Iris pigment epithelial cell (primary cell): ENCODE results near the gene DAPK3.
"Not testable (repeated sequence)": the region's sequence is repeated elsewhere in the genome, so short reads cannot be mapped to it uniquely, and the experiment has no call there.

Experiments used
- DNase-seq: peaks from one replicate; pipeline ENCODE4 v3.0.0-alpha.2; 2011; ENCODE audit warnings: low read depth

Gene DAPK3

DNA sequence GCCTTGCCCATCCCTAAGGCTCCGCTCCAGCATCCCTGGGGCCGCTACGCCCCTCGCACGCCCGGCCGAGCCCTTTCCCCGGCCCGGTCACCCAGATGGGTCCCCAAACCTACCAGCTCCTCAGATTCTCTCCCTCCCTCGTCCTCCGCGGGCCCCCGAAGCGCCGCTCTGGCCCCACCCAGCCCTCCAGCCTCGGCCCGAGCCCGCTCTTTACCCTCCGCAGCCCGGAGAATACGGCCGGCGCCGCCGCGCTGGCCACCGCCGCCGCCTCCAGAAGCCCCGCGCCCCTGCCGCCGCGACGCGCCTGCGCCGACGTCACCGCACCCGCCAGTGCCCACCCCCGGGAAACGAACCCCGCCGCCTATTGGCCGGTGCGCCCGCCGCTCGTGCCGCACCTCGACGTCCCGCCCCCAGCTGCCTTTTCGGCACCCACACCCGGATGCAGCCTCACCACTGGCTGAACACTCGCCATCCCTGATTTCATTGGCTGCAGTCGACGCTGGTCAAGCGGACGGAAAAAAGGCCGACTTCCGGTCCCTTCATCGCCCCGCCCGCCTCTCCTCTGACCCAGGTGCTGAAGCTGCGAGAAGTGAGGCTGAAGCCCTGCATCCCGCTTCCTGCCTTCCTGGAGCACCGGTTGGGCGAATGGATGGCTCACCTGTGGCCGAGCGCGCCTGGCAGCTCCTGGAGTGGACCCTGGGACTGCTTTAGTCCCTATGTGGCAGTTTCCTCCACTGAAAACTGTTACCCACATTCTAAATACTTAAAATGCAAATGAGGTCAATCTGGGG, at the start of gene DAPK3:
Gene DAPK3, minus strand, starts transcription at position 292 of the 791 bp plus-strand sequence. CDS start 1,364 bp downstream, outside the sequence.
- peak; percentile 98 for DNase-seq

DNA sequence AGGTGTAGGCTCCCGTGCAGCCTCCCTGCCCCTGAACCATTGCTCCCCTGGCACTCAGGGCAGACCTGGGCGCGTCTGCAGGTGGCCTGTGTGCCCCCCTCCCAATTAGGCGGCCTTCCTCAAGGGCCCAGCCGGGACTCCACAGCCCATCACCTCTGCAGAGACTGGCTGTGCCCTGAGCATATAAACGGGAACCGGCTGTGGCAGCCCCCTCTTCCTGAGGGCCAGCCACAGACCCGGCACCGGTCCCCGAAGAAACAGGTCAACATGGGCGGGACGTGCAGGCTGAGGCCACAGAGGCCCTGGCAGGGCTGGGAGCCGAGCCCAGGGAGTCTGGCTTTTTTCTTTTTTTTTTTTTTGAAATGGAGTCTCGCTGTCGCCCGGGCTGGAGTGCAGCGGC, 48.7 kb upstream of the DAPK3 start:
- no peak for DNase-seq

DNA sequence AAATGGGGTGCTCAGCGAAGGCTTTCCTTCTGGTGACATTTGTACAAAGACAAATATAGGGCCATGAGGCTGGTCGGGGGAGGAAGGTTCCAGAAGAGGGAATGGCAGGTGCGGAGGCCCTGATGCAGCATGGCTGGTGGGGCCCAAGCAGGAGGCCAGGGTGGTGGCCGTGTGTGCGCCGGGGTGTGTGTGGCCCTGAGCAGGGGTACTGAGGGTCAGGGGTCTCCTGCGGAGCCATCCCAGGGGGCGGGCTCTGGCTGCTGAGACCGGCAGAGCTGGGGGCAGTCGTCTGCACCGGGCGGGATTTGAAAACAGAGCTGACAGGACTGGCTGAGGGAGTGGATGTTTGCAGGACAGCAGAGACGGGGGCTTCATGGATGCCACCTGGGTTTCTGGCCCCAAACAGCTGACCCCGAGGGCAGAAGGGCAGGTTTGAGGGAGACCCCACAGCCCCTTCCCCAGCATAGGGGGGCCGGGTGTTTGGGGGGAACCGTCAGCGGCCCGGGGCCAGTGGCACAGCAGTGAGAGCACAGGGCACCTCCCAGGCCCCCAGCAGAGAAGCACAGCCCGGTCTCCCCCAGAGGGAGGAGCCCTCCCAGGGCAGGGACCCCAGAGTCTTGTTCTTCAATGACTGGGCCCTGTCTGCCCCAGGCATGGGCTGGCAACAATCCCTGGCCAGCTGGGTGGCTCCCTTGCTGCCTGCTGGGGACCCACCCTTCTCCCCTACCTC, 48.0 kb upstream of the DAPK3 start:
- DNase-seq = no peak

DNA sequence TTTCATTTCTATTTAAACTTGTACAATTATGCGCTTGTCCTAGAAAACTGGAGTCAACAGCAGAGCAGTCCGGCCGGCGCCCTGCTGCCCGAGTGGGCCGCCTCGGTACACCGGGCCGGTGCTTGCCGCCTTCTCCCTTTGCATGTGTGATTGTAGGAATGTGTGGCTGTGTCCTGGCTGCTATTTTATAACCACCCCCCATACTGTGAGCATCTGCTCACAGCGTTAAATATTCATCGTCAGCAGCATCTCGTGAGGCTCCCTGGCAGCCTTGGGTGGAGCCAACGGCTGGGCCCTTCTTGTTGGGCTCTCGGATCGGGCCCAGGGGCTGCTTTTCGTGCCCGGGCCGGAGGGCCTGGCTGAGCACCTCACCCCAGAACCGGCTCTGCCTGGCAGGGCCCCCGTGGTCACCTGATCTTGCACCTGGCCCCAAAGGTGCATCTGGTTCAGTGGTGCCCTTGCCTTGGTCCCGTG, 47.3 kb upstream of the DAPK3 start:
- DNase-seq = no peak

DNA sequence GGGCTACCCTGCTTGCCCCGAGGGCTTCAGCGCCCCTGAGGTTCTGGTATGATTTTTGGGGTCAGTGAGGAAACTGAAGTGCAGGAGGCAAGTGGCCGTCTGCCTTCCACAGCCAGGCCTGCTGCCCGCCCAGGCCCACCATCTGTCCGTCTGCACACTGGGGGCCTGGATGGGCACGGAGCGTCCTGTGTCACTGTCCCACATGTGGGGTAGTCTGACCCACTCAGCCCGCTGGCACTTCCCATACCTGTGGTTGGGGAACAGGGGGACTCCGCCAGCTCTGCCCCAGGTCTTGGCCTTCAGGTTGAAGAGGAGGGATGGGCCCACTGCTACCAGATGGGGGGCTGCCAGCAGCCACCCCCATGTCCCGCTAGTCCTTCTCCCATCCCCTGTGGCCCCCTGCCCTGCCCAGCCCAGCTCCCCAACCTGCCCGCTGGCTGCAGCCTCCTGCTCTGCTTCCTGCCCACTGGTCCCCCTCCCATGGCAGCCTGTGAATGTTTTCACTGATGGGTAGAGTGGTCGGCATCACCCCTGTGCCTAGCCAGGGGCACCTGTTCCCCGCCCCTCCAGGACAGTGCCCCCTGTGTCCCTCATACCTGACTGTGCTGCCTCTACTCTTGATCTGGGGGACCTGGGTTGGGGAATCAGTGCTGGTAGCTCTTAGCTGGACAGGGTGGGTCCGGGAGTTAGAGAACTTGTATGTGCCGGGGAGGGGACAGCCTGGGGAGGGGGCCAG, 46.2 kb upstream of the DAPK3 start:
- no peak for DNase-seq

DNA sequence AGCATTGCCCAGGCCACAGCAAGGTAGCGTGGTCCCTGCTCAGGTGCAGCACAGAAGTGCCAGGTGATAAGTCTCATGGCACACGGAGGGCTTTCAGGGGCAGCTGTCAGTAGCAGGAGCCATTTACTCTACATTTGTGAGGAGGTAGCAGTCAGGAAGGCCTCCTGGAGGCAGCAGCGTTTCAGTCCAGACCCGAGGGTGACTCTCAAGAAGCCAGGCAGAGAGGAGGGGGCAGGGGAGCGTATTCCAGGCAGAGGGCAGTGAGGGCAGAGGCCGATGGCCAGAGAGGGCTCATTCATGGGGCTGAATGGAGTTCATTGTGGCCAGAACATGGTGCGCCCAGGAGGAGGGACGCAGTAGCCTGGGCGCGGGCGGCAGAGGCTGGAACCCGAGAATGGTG, 45.6 kb upstream of the DAPK3 start:
- no peak for DNase-seq

DNA sequence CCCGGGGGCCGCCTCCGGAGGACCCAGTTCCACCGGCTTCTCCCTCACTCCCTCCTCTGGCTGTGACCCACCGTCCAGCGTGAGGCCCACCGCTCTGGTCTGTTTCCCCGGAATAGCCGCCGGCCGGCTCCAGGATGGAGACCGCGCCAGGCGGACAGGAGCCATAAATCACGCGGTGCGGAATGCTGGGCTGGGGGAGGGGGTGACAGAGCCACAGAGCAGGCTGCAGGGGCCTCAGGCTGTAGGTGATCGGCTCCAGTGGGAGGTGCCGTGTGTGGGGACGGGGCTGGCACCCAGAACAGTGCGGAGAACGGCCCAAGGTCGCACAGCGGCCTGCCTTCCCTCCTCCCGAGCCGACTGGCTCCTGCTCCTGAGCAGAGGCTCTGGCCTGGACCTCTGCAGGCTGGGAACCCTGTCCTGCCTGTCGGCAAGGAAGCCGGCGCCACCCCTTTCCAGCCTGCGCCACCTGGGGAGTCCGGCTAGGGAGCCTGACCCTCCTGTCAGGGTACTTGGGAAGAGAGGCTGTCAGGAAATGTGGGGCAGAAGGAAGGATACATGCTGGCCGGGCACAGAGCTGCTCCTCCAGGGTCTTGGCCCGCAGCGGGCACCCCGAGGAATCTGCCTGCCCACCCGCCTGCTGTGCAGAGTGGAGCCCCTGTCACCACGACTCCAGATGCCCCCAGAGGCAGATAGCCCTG, 45.0 kb upstream of the DAPK3 start:
- DNase-seq = no peak

DNA sequence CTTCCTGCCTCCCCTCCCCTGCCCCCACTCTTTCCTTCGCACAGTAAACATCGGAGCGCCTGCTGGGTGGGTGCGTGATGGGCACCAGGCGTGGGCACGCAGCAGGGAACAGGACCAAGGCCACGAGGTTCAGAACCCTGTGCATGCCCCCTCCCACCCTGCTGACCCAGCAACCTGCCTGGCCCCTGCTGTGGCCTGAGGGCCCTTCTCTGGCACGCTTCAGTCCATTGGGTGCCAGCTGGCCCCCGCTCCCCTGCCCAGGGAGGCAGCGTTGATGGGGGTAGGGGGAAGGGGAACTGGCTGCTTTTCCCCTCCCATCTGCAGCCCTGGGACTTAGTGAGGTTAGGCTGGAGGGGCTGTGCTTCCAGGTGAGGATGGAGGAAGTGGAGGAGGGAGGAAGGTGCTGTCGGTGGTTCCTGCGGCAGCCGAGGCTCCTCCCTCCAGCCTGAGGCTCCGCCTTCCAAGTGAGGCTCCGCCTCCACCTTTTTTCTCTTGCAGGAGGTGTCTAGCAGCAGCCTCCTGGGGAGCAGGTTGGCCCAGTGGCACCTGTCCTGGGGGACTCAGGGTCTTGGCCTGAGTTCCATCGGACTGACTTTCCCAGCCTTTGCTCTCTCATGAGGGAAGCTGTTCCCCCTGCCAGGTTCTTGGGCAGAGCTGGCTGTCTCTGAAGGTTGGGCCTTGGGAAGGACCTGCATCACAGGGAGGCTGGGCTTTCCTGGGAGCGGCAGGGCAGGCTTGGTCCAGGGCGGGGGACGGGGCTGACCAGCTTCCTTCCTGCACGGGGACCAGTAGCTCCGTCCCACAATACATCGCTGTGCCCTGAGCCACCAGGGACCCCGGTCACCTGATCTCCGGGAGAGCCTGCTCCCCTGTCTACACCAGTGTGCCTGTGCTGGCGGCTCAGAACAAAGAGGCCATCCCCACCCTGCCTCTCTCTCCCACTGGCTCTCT, 43.9 kb upstream of the DAPK3 start:
- DNase-seq = no peak

DNA sequence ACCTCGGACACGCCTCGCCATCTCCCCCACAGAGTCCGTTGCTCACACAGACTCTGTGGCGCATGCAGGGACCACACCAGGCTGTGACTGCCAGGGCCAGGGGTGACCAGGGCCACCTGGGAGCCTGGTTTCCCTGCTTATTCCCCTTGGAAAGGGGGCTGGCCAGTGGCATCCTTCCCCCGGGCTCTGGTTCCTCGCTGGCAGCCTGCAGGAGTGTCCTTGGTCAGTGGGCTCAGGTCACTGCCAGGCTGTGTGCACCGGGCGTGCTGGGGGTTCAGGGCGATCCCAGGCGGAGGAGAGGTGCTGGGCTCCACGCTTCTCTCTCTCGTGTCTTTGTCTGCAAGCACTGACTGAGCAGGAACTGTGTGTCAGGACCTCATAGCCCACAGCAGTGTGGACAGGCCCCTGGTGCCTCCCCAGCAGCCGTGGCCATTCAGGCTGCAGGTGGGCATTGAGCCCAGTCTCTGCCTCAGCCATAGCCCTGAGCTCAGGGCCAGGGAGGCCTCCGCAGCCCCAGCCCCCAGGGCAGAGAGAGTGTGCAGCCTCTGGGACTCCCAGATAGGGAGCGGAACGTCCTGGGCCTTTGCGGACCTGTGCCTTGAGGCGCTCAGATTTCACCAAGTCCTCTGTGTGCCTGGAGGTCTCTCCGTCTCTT, 43.1 kb upstream of the DAPK3 start:
- no peak for DNase-seq

DNA sequence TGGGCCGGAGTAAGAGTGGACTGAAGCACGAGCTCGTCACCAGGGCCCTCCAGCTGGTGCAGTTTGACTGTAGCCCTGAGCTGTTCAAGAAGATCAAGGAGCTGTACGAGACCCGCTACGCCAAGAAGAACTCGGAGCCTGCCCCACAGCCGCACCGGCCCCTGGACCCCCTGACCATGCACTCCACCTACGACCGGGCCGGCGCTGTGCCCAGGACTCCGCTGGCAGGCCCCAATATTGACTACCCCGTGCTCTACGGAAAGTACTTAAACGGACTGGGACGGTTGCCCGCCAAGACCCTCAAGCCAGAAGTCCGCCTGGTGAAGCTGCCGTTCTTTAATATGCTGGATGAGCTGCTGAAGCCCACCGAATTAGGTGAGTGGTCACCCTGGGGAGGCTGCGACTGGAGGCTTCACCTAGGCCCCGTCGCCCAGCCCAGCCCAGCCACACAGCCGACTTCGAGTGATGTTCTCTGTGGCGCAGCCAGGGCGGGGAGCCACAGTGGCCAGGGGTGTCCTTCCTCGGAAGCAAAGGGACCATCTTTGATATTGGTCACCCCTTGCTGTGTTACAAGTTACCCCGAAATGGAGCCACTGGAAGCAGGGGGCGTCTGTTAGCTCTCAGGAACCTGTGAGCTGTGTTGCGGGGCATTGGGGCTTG, 42.2 kb upstream of the DAPK3 start:
- DNase-seq = no peak

DNA sequence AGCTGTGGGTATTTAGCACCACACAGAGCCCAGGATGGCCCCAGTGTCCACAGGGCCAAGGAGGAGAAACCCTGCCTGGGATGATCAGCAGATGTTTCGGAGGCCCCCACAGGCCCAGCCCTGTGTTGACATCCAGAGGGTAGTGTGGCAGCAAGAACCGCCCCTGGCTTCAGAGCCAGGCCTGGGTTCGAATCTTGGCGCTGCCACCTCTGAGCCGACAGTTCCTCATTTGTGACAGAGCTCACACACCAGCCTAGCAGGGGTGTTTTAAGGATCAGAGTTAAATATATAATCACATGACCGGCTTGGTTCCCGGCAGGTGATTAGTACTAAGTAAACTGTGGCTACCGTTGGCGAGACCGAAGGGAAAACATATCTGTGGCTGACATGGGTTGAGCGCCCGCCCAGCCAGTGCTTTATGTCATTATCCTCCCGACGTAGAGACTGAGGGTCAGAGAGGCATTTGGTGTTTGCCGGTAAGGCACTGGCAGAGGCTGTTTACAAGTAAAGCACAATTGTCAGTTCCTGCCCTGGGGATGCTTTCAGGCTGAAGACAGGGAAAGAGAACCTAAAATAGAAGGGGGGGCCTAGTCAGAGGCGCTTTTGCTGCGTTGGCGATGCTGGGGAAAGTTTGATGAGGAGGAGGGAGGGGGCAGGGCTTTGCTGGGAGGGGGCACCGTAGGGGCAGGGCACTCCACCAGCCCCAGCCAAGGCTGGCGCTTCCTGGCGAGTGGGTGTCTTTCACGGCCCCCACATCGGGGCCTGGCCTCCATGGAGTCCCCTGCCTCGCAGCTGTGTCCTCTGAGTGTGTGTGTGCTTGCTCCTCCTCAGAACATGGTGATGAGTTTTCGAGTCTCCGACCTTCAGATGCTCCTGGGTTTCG, 41.4 kb upstream of the DAPK3 start:
- DNase-seq = no peak

DNA sequence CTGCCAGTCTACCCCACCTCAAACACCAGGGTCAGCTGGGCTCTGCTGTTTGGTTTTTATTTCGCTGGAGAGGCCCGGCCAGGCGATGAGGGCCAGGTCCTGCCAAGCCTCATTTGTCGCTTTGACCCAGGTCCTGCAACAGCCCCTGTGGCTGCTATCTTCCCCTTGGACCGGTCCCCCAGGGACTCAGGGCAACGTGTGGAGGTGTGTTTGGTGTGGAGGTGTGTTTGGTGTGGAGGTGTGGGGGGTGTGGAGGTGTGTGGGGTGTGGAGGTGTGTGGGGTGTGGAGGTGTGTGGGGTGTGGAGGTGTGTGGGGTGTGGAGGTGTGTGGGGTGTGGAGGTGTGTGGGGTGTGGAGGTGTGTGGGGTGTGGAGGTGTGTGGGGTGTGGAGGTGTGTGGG, 40.5 kb upstream of the DAPK3 start:
- DNase-seq = not testable (repeated sequence)

DNA sequence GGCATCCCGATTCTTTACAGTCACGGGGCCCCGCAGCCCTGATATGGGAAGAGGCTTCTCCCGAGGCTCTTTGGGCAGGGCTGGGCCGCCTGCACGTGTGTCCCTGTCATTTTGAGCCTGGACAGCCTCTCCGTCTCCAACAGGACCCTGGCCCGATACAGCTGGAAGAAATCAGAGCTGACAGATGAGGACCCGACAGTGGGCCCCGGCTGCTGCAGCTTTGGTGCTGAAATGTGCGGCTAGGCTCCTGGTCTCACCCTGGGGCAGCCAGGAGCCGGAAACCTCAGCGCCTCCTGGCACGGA, 39.9 kb upstream of the DAPK3 start:
- DNase-seq = no peak

DNA sequence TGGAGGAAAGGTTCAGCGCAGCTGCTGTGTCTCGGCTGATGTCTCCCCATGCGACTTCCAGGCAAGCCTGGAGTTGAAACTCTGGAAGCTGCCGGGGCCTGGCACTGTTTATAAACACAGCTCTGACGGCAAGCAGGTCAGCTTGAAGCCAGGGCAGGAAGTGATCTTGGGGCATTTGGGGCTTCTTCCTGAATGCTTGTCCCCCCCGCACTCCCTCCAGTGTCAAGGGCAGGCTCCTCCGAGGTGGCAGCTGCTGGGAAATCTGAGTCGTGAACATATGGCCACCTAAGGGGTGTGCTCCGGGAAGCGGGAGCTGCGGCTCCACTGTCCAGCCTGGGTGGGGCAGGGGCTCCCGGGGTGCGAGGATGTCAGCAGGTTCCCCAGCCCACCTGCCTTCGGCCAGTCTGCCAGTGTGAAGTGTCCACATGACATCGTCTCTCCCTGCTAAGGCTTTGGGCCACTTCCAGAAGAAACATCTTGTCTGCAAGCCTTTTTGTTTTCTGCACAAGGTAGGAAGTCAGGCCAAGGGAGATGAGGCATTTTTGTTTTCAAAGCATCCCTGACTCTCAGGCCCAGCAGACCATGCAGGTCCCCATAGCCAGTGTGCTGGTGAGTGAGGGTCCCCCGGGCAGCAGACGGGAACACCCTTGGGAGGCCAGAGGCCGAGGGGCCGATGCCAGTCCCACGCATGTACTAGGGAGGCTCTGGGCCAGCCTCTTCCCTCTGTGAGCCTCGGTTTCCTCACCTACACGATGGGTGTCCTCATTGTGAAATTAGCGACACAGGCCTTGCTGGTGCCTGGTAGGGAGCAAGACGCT, 39.3 kb upstream of the DAPK3 start:
- DNase-seq = peak; percentile 50

DNA sequence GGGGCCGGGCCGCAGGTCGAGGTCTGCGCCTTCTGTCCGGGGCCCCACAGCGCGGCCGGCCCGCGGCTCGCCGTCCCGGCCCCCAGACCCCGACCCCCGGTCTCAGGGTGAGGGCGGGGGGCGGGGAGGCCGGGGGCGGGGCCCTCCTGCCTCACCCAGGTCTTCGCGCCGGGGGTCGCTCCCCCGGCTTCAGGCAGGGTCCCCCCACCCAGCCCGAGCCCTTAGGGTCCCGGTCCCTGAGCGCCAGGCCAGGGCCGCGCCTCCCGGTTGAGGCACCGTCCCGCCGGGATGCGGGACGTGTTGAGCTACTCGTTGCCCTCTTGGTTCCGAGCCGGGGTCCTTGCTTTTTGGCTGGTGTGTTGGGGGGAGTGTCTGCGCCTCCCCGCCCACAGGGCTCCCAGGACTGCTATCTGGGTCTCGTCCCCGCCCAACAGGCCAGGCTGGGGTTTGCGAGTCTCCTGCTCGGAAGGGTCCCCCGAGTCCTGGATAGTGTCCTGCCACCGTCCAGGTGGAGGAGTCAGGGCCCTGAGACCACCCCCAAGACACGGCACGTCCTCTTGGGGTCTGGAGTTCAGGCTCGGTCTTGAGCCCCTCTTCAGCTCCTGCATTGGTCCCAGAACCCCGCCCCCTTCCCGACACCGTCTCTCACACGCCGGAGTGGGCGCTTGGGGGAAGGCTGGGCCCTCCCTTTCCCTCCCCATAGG, 37.1 kb upstream of the DAPK3 start:
- peak; percentile 31 for DNase-seq

DNA sequence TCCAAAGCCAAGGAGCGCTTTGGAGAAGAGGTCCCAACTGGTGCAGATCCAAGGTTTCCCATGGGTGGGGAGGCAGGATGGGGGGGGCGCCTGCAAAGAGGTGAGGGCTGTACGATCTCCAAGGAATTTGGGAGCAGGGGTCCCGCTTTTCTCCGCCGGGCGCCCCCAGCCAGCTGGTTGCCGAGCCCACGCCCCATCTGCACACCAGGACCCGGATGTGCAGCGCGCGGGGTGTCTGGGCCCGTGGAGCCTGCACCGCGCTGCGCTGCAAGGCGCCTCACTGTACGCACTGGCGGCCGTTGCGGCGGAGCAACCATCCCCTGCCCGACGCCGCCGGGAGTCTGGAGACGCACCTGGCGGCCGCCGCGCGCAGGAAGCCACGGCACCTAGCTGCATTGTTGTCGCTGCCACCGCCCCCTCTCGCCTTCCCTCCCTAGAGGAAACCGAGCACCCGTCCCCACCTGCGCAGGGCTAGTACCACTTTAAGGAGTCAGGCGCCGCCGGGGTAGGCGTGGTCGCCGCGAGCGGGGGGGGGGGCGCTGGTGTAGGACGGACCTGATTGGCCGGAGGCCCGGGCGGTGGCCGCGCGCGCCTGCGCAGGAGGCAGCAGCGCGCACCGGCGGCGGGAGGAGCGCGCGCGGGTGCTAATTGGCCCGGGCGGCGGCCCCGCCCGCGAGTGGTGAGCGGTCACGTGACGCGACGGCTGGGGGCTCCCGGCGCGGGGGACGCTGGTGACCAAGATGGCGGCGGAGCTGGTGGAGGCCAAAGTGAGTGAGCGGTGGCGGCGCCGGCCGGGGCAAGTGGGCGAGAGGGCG, 36.3 kb upstream of the DAPK3 start, which contains the start of gene PIAS4:
Gene PIAS4, plus strand, starts transcription at position 716 of the 815 bp plus-strand sequence. Its CDS starts 25 bp downstream, at position 741.
- peak; percentile 92 for DNase-seq
